IPS DF 4.7 (cell line): ENCODE measurements around the gene SUSD6.

ENCODE experiments used
- DNase-seq: peaks from one replicate; pipeline ENCODE4 v3.0.0-alpha.2; 2013; ENCODE audit warnings: low spot score; ENCODE audit errors: extremely low read depth

The SUSD6 gene

DNA sequence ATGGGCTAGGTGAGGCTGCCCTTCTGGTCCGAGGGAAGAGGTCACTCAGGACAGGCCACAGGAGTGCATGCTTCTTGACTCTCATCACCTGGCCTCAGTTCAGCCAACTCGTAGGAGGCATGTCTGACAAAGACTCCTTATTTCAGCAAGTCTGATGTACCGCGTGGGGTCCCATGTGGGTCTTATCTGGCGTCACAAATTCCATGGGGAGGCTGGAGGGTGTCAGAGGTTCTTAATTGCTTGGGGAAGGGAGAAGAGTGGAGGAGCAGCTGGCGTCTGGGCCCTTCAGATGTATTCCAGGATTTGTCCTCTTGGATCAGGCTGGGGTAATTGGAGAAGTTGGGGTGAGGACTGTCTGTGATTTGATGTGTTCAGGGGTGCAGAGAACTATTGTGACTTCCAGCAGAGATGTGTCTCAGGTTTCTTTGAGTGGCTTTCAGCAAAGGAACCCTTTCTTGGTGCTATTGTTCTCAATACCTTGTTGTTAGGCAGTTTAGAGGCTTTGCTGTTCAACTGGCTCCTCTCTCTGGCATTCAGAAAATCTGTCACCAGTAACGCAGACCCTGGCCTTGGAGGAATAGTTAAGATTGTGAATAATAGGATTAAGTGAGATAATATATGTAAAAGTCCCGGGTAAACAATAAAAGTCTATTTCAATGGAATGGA, 60.1 kb downstream of the SUSD6 start:
- DNase-seq: no peak

- DNase-seq: no peak
These were observed 61.0 kb downstream of the SUSD6 start for GRCh38 chr14:69672356-69672755.

DNA sequence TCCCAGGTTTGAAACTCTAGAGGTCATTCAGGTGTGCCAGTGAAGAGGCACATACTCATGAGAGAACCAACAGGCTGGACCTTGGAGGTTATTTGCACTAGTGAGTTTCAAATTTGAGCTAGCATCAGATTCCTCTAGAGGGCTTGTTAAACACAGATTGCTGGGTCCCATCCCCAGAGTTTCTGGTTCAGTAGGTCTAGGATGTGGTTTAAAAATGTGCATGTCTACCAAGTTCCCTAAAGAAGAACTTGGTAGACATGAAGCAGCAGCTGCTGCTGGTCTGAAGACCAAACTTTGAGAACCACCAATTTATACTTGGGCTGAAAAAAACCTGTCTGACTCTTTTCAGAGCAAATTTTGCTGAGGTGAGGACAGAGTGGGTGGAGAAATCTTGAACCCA, 61.7 kb downstream of the SUSD6 start:
- DNase-seq: no peak

DNA sequence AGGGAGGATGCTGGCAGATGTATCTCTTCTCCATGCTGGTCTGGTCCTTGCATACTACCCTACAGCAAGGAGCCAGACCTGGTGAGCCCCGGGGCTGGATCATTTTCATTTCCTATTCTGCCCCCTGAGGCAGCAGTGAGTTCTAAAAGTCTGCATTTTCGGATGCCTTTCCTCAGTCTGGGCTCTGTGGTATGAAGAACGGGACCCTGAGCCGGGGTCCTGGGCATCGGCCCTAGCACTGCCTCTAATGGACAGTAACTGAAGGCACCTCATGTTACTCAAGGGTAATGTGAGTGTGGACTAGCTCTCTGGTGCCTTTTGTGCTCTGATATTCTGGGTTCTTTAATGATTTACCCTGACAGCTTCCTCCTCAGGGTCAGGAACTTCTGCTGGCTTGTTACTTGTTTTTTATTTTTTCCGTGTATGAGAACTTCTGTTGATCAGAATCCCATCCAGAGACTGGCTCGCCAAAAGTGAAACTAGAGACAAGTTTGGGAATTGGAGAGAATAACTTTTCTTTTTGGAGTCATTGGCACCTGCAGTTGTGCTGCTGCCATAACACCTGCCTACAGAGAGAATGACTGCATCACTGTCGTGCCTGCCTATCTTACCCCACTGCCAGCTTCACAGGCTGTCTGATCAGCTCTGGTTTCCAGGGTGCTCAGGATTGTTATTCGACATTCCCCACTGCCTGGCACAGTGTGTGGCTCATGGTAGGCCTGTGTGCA, 62.3 kb downstream of the SUSD6 start:
- no peak for DNase-seq

GRCh38 chr14:69674546-69675244, 63.3 kb downstream of the SUSD6 start:
- no peak for DNase-seq

GRCh38 chr14:69675245-69675583, 63.8 kb downstream of the SUSD6 start:
- DNase-seq: no peak

DNA sequence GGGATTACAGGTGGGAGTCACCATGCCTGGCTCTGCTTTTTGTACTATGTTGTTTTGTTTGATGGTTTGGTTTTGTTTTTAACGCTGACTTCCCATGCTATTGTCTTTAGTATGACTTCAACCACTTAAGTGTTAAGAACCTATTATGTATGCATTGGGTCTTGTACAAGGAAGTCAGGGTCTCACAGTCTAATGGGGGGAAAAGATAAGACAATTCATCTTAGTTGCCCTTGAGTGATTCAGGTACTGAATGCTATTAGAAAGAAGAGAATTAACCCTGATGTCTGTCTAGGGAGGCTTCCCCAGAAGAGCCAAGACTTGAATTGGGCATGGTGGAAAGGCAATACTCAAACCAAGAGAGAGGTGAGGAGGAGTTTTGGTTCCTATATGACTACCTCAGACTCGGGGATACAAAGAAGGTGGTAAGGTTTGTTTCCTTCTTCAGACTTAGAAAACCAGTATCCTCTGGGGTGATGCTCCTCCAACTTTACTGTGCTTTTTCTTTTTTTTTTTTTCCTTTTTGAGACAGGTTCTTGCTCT, 64.6 kb downstream of the SUSD6 start:
- no peak for DNase-seq

GRCh38 chr14:69676723-69677122, 65.3 kb downstream of the SUSD6 start:
- DNase-seq: no peak

DNA sequence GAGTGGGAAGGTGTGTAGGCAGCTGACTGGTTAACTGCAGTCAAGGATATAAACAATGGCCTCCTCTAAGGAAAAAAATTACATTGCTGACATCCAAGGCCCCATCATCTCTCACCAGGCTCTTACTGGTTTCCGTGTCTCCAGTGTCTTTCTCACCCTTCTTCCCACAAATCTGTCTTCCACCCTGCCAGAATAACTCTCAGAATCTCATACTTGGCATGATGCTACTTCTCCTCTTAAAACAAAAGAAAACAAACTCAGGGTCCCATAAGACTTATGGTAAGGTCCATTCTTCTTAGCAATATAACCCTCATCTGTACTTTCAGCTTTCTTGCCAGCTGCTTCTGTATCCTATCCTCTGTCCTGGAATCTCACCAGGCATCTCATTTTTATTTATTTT, 68.9 kb downstream of the SUSD6 start:
- DNase-seq: no peak

GRCh38 chr14:69682136-69682535, 70.7 kb downstream of the SUSD6 start:
- no peak for DNase-seq

DNA sequence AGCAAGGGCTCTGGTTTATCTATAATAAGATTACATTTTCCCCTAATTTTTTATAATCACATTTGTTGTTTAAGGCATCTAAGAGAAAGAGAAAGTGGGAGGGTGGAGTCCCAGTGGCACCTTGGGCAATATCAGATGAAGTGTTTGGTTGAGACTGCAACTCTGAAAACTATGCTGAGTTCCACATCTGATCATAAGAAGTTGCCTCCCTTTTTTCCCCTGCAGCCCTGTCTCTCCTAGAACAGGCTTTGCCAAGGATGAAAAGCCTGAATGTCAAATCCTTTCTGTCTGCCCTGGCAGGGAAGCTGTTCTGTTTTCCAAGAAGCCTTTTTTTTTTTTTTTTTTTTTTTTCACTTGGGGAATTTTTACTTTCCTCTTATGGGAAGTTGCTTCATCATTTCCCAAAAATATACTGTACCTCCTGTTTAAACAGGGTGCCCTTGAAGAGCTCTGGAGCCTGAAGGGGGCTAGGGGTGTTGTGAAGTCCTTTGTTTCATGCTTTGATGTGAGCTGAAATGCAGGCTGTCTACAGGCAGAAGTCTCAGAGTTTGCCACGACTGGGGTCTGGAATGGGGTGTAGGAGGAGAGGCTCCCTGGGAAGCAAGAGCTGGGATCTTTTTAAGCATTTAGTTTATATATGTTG, 71.3 kb downstream of the SUSD6 start:
- DNase-seq: no peak

DNA sequence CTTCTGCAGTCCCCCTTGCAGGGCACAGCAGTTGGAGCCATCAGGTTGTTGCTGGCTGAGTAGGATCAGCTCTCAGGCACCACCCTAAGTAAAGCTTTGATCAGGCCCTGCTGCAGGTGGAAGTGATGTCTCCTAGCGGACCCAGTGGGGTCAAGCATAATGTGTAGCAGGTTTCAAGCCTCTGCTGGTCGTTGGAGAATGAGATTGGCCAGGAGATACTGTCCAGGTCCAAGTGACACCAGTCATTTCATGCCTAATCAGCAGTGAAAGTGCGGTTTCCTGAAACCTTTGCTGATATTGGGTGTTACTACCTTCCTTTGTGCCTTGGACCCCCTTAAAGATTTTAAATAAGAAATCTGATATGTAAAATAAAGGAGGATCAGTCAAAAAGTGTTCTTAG, 72.6 kb downstream of the SUSD6 start:
- DNase-seq: no peak

GRCh38 chr14:69684461-69685217, 73.2 kb downstream of the SUSD6 start:
- DNase-seq: no peak

GRCh38 chr14:69685218-69685616, 73.8 kb downstream of the SUSD6 start:
- no peak for DNase-seq

DNA sequence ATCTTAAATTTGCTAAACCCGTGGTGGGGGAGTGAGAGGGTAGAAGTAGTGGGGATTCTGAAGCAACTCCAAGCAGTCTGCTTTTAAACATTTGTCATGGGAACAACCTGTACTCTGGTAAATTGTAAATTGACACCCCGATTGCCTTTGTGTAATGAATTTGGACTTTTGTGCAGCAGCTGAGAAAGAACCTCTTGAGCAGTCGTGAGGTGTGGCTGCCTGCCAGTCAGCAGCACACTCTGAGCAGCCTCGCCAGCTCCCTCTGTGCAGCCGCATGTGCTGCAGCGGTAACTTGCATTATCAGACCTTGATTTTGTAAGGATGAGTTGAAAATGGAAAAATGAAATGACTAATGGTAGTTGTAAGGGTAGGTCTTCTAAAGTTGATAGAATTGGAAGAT, 74.3 kb downstream of the SUSD6 start:
- no peak for DNase-seq

GRCh38 chr14:69687606-69688298, 76.4 kb downstream of the SUSD6 start:
- no peak for DNase-seq

GRCh38 chr14:69688299-69688649, 76.9 kb downstream of the SUSD6 start:
- DNase-seq: no peak

- no peak for DNase-seq
These were observed 78.6 kb downstream of the SUSD6 start for GRCh38 chr14:69690042-69690441.

GRCh38 chr14:69692594-69692993, 81.2 kb downstream of the SUSD6 start:
- no peak for DNase-seq

- no peak for DNase-seq
These were observed 81.7 kb downstream of the SUSD6 start for GRCh38 chr14:69693145-69693544.
